NCI-H524 treated with DMSO at 0.1 percent for 48 hours (cell line): ENCODE results near the gene ZNF292.
"Not testable (repeated sequence)": the region's sequence is repeated elsewhere in the genome, so short reads cannot be mapped to it uniquely, and the experiment has no call there.

Experiments
- DNase-seq: peaks from one replicate; lab custom pipeline; 2025; lab: John Stamatoyannopoulos, UW

Gene ZNF292

GRCh38 chr6:87213364-87213763 is 58.0 kb downstream of the ZNF292 start:
- DNase-seq = no peak

- no peak for DNase-seq
These were observed 59.5 kb downstream of the ZNF292 start for GRCh38 chr6:87214831-87215230.

DNA sequence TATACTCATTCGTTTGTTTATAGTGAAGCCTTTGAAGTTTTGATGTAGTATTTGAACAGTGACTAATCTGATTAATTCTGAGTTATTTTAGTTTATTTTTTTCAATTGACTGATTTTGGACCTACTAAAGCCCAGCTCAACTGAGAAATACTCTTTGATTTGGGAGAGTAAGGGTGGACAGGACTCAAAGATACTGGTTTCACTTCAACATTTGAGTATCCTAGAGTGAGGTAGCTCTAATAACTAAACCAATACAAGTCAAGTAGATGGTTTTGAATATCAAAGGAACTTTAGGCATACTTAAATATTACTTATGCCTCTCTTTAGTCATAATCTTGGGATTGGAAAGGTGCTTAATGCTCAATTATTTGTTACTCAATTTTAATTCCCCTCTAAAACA is 65.6 kb downstream of the ZNF292 start:
- no peak for DNase-seq

- DNase-seq = no peak
These were observed 67.3 kb downstream of the ZNF292 start for GRCh38 chr6:87222676-87223075.

DNA sequence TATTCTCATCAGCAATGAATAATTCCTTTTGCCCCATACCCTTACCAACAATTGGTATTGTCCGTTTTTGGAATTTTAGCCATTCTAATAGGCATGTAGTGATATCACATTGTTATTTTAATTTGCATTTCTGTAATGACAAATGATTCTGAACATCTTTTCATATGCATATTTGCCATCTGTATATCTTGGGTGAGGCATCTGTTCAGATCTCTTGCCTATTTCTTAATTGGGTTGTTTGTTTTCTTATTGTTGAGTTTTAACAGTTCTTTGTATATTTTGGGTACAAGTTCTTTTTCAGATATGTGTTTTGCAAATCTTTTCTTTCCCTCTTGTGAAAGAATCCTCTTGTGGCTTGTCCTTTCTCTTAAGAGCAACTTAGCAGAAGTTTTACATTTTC is 69.6 kb downstream of the ZNF292 start:
- DNase-seq = no peak

DNA sequence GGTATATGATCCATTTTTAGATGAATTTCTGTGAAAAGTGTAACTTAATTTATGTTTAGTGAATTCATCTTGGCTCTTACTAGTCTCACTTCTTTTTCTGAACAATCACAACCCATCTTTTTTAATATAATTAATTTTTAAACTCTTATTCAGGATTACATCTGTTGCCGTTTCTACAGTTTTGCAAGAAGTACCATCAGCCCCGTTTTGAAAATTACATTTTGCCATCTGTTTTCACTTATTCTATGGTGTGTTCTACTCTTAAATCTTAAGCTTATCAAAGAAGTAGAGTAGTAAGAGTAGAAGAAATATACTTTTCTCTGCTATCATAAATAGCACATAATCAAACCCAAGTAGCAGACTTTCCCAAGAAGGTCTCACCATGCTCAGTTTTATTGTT is 70.1 kb downstream of the ZNF292 start:
- no peak for DNase-seq

DNA sequence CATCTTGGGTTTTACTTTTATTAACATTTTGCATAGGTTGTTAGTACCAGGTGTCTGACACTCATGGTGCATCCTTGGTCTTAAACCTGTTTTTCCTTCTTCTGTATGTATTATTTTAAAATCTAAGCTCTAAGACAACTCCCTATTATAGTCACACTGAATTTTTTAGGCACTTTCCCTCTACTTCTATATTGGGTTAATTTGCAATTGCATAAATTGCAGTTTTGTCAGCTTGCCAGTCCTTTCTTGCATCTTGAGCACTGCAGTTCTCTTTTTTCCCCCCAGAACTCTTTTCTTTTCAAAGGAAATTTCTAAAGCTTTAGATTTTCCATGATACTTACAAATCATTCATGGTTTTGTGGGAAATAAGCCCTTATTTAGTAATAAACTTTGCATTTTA is 70.6 kb downstream of the ZNF292 start:
- no peak for DNase-seq

- DNase-seq = no peak
These were observed 75.4 kb downstream of the ZNF292 start for GRCh38 chr6:87230801-87231200.

DNA sequence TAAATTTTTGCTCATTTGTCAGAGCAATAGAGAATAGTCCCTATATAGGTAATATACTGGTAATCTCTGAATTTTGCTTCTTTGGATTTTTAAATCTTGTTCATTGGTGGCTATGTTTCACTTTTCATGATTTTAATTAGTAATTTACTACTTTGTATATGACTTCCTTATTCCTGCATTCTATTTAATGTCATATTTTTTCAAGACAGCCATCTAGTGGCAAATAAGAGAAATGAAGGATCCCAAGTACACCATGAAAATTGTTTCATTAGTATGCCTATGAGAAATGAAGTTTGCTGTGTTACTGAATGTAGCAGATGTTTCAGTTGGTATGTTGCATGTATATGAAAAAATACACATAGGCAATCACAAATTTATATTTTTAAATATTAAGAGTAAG is 82.4 kb downstream of the ZNF292 start:
- no peak for DNase-seq

- DNase-seq = not testable (repeated sequence)
These were observed 83.8 kb downstream of the ZNF292 start for GRCh38 chr6:87239098-87239635.

DNA sequence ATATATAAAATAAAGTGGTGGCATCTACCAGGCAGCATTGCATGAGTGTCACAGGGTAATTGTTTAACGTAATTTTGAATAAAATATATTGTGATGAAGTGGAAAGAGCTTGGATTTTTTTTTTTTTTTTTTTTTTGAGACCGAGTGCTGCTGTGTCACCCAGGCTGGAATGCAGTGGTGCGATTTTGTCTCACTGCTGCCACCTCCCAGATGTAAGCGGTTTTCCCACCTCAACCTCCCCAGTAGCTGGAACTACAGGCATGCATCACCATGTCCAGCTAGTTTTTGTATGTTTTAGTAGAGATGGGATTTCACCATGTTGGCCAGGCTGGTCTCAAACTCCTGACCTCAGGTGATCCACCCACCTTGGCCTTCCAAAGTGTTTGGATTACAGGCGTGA is 85.9 kb downstream of the ZNF292 start:
- no peak for DNase-seq

DNA sequence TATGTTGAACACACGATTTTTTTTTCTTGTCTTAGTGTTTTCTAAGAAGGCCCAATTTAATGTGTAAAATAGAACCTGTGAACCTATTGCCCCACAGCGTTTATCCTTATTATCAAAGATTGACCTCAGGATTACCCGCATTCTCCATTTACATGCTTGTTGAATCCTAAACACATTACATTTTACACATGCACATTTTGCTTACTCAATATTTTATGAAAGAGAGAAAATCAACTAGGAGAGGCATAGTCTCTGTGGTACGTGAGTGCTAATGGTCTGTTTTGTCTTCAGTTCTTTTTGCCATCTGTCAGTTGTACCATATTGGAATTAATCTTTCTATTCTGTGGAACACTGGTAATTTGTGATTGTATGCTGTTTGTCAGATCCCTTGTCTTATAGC is 86.9 kb downstream of the ZNF292 start:
- no peak for DNase-seq

DNA sequence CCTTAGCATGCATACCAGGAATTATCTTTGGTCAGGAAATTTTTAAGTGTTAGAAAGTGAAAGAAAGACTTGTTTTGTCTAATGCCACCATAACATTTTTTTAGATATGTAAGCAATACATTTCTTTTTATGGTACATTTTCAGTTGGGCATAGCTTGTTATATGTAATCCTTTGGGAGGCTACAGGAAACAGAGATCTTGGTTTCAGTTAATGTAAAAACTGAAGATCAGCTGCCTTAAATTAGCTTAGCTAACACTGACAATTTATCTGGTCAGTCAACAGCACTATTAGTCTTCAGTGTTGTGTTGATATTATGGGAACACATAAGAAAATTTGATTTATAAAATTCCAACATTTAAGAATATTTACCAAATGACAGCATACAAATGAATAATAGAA is 88.4 kb downstream of the ZNF292 start:
- no peak for DNase-seq

DNA sequence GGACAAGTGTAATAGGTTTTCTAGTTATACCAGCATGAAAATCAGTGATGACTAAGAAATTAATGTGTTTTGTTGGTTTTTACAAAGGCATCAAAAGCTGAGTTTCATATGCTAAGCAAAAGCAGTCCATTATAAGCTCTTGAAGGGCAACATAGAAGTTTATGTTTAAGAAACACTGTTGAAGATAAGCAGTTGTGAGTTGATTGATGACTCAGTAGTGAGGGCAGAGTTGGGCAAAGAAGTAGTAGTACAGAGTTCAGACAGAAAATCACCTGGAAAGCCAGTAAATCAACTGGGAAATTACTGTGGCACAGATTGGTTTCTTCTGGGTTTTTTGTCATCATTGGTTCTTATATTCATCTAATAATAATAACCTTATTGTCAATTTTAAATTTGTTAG is 89.0 kb downstream of the ZNF292 start:
- DNase-seq = no peak

- no peak for DNase-seq
These were observed 94.7 kb downstream of the ZNF292 start for GRCh38 chr6:87250019-87250418.

DNA sequence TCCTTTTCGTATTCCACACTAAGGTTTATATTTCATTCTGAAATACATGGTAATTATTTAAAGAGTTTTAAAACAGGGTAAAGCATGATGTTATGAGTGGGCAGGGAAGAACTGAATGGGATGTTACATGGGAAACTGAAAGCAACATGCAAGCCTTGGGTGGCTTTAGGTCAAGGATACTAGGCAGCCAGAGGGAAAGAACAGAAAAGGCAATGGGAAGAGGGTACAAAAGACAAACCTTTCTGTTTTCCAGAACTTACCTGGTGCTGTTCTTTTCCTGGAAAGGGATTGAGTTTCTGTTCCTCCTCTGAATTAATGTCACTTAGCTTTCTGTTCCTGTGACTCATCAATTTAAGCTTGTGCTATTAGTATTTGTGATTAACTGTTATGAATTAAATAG is 95.9 kb downstream of the ZNF292 start:
- no peak for DNase-seq

- no peak for DNase-seq
These were observed 96.4 kb downstream of the ZNF292 start for GRCh38 chr6:87251725-87252124.

DNA sequence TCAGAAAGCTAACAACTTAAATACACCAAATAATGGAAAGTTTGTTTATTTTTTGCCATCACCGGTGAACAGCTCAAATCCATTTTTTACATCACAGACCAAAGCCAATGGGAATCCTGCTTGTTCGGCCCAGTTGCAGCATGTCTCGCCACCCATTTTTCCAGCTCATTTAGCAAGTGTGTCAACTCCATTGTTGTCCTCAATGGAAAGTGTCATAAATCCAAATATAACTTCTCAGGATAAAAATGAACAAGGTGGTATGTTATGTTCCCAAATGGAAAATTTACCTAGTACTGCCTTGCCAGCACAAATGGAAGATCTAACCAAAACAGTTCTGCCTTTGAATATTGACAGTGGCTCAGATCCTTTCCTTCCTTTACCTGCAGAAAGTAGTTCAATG is 101.7 kb downstream of the ZNF292 start:
- no peak for DNase-seq

GRCh38 chr6:87257565-87257964 is 102.2 kb downstream of the ZNF292 start:
- DNase-seq = no peak

- no peak for DNase-seq
These were observed 102.6 kb downstream of the ZNF292 start for GRCh38 chr6:87257975-87258374.

DNA sequence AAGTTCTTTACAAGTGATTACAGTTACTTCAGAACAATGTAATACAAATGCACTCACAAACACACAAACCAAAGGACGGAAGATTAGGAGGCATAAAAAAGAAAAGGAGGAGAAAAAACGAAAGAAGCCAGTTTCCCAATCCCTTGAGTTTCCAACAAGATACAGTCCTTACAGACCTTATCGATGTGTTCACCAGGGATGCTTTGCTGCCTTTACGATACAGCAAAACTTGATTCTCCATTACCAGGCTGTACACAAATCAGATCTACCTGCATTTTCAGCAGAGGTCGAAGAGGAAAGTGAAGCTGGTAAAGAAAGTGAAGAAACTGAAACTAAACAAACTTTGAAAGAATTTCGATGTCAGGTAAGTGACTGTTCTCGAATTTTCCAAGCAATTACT is 104.4 kb downstream of the ZNF292 start:
- DNase-seq = no peak

GRCh38 chr6:87261534-87261933 is 106.2 kb downstream of the ZNF292 start:
- no peak for DNase-seq

GRCh38 chr6:87264481-87264880 is 109.1 kb downstream of the ZNF292 start:
- no peak for DNase-seq

DNA sequence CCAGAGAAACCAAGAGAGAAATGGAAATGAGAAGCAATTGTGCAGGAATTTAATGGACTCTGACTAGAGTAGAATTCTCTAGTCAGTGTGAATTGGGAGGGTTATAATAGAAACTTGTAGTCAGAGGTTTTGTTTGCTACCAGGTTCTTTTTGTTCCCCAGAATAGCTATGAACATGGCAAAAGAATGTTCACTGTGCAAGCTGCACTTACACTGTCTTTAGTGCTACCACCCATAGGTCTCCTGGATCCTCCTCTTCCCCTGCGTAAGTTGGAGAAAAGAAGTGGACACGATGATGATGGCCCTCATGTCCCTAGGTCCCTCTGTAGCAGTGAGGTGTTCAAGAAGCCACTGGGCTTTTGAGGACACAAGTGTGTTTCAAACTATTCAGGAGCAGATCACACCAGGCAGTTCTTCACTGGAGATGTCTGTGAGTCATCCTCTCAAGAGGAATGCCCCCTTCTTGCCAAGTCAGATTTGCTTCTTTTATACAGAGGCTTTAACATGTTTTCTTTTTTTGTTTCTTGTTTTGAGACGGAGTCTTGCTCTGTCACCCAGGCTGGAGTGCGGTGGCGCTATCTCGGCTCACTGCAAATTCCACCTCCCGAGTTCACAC is 119.4 kb downstream of the ZNF292 start:
- DNase-seq = no peak

GRCh38 chr6:87276624-87277023 is 121.3 kb downstream of the ZNF292 start:
- no peak for DNase-seq
